IPS-15b (cell line): ENCODE data around the gene TLE1.
A peak's percentile ranks its signal among the peaks of the same experiment; 100 is the strongest.
"Not testable (repeated sequence)": the region's sequence is repeated elsewhere in the genome, so short reads cannot be mapped to it uniquely, and the experiment has no call there.

Experiments
- H3K27me3 ChIP-seq: one replicate; pipeline ENCODE4 v1.6.1; 2013; ENCODE audit warnings: low read length; ENCODE audit not compliant: control insufficient read depth, insufficient read depth
- H3K36me3 ChIP-seq: one replicate; pipeline ENCODE4 v1.6.1; 2013; ENCODE audit warnings: low read length; ENCODE audit not compliant: control insufficient read depth, insufficient read depth
- H3K4me1 ChIP-seq: one replicate; pipeline ENCODE4 v1.6.1; 2013; ENCODE audit warnings: mild to moderate bottlenecking, low read length; ENCODE audit not compliant: control insufficient read depth, insufficient read depth
- H3K4me3 ChIP-seq: one replicate; pipeline ENCODE4 v1.5.1; 2013; ENCODE audit warnings: low read depth, low read length
- H3K9ac ChIP-seq: one replicate; pipeline ENCODE4 v1.6.1; 2013; ENCODE audit warnings: low read depth, mild to moderate bottlenecking, low read length
- H3K9me3 ChIP-seq: one replicate; pipeline ENCODE4 v1.6.1; 2013; ENCODE audit warnings: mild to moderate bottlenecking, low read length; ENCODE audit not compliant: control insufficient read depth, insufficient read depth

Gene TLE1

DNA sequence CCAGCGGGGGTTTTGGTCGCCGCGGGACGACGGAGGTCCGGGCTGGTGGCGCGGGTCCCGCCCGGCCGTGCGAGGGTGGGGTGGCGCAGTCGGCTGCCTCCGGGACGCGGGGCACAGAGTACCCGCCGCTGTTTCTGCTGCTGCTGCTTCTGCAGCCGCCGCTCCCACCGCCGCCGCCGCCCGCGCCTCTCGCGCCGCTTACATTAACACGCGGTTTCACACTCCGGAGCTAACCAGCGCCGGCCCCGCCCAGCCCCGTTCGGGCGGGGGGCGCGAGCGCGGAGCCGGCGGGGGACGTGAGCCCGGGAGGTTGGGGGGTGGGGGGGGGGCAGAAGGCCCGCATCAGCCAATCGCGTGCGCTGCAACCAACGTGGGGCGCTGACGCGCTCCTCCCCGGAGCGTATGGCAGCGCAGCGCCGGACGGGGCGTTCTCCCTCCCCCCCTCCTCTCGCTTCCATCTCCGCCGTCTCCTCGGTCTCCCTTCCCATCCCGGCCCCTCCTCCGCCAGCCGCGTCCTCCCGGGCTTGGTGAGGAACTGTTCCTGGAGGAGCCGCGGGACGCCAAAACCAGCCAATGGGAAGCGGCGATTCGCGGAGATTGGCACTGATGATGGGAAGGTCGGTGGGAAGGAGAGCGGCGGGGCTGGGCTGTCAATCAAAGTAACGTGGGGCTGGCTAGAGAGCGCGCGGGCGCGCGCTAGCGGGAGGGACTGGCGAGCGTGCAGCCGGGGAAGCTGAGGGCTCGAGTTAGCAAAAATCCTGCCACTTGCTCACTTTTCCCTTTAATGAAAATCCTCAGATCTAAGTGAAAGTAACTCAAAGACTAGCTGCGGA lies at the start of gene TLE1:
TSS of gene TLE1 (minus strand) at position 205 of the 833 bp plus-strand sequence. CDS start 1,307 bp downstream, outside the sequence.
- Histone ChIP-seq H3K9ac (peak within 1 kb of the TSS; percentile 85), H3K9me3 (no peaks in the 10 kb centered on the region), H3K36me3 (peaks cover 6% of the 10 kb centered on the region), H3K4me1 (peaks cover 21% of the 10 kb centered on the region), H3K4me3 (peak within 1 kb of the TSS; percentile 76), H3K27me3 (peaks cover 10% of the 10 kb centered on the region)

DNA sequence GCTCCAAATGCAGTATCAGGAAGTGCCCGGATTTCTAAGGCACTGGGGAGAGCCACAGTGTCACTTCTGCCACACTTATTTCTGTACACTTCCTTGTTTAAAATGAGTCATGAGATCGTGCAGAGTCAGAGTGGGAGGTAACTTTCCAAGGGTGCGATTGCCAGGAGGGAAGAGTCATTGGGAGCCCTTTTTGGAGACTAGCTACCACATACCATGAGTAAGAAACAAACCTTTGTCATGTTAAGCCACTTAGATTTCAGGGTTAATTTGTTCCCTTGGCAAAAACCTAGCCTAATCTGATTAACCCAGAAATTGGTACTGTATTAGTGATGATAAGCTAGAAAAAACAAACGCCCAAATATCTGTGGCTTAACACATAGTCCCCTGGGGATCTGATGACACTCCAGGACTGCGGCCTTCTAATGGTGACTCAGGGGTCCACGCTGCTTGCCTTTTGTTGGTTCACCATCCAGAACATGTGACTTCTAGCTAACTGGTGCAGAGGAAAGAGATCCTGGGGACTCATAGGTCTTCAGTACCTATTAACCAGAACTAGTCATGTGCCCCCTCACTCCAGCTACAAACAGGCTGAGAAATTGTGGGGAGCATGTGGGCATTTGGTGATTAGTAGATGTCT lies 48.6 kb upstream of the TLE1 start:
- Histone ChIP-seq H3K36me3 (no peaks in the 10 kb centered on the region), H3K9me3 (no peaks in the 10 kb centered on the region), H3K4me3 (no peak overlapping the region), H3K9ac (no peak overlapping the region), H3K4me1 (peaks cover 3% of the 10 kb centered on the region), H3K27me3 (no peaks in the 10 kb centered on the region)

DNA sequence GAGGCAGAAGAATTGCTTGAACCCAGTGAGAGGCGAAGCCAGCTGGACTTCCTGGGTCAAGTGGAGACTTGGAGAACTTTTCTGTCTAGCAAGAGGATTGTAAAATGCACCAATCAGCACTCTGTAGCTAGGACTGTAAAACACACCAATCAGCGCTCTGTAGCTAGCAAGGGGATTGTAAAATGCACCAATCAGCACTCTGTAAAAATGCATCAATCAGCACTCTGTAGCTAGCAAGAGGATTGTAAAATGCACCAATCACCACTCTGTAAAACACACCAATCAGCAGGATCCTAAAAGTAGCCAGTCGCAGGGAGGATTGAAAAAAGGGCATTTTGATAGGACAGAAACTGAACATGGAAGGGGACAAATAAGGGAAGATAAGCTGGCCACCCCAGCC lies 41.2 kb upstream of the TLE1 start:
- H3K27me3 ChIP-seq, H3K9me3 ChIP-seq, H3K4me1 ChIP-seq, H3K4me3 ChIP-seq, H3K36me3 ChIP-seq, H3K9ac ChIP-seq: not testable (repeated sequence)

DNA sequence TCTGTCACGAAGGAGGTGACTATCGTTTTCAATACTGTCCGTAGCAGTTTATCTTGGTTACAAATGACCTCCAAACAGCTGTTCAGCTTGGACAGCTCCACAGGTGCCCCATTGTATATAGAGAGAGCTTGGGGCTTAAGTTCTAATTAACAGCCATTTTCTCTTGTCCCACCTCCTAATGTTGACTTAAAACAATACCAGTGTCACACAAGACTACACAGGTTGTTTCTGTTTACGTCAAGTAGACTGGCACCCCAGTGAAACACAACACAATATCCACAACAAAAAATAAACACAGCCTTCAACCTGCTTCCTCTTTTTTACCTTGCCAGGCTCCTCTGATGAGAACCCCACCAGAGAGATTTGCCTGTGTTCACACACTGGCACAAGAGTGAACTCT lies 39.8 kb upstream of the TLE1 start:
- Histone ChIP-seq H3K9me3 (no peaks in the 10 kb centered on the region), H3K27me3 (no peaks in the 10 kb centered on the region), H3K36me3 (no peaks in the 10 kb centered on the region), H3K4me3 (no peak overlapping the region), H3K9ac (no peak overlapping the region), H3K4me1 (no peaks in the 10 kb centered on the region)

DNA sequence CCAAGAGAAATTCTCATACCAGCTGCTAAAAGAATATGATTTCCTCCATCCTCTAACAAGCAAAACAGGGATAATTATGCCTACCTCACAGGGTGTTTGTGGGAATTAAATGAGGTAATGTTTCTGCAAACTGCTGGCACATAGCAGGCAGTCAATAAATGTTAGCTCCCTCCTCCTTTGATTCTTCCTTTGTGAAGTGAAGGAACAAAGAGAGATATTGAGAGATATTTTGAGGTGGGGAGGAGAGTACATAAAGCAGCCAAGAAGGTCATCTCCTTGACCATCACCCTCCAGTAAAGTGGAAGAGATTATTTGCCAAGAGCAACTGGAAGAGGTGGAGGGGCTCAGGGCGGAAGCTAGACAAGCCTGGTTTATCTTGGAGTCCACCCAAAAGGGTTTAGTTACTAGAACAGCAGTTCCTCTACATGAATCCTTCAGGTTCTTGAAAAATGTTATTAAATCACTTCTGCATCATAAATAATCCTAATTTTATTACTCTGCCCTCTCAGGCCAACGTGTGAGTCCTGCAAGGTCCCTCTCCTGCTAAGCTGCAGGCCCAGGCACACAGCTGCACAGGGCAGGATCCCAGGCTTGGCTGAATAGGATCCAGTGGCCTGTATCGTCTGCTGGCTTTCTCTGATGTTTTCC lies 35.0 kb upstream of the TLE1 start:
- Histone ChIP-seq H3K4me1 (peaks cover 4% of the 10 kb centered on the region), H3K27me3 (no peaks in the 10 kb centered on the region)

DNA sequence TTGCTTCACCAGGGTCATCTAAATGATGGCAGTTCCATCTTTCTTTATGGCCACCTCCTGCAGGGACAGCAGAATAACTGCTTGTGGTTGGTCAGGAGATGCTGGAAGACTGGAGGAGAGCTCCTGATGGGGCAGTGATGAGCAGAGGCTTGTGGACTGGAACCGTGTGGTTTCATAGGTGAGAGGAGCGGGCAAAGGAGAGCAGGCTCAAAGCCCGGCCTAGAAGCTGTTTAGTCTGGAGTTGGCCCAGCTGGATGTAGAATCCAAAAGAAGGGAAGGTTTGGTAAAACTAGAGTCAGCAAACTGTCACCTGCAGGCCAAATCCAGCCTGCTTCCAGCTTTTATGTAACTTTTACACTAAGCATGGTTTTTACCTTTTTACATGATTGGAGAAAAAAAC lies 32.9 kb upstream of the TLE1 start:
- H3K9ac ChIP-seq: no peak overlapping the region
- H3K9me3 ChIP-seq: no peaks in the 10 kb centered on the region
- no peaks in the 10 kb centered on the region for H3K36me3 ChIP-seq
- H3K4me1 ChIP-seq: peaks cover 16% of the 10 kb centered on the region
- no peak overlapping the region for H3K4me3 ChIP-seq
- H3K27me3 ChIP-seq: no peaks in the 10 kb centered on the region

More for the DNA sequence above, 35.0 kb upstream of the TLE1 start:
- no peaks in the 10 kb centered on the region for H3K9me3 ChIP-seq
- no peaks in the 10 kb centered on the region for H3K36me3 ChIP-seq
- H3K9ac ChIP-seq: no peak overlapping the region
- H3K4me3 ChIP-seq: no peak overlapping the region

DNA sequence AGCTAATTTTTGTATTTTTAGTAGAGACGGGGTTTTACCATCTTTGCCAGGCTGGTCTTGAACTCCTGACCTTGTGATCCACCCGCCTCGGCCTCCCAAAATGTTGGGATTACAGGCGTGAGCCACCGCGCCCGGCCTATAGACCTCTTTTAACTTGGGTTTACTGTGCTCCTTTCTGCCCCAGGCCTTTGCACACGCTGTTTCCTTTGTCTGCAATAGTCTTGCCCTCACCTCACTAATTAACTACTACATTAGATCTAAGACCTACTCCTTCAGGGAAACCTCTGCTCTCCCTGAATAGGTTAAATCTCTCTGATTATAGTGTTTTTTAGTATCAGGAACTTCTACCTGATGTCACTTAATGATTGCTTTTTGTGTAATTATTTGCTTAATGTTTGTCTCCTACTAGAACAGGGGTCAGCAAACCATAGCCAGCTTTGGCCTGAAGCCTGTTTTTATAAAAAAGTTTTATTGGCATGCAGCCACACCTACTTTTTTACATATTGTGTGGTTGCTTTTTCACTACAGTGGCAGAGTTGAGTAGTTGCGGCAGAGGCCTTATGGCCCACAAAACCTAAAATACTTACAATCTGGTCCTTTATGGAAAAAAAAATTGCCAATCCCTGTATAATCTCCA lies 31.2 kb upstream of the TLE1 start:
- Histone ChIP-seq H3K4me1 (peaks cover 21% of the 10 kb centered on the region), H3K9me3 (no peaks in the 10 kb centered on the region), H3K27me3 (no peaks in the 10 kb centered on the region), H3K9ac (no peak overlapping the region), H3K36me3 (no peaks in the 10 kb centered on the region), H3K4me3 (no peak overlapping the region)

DNA sequence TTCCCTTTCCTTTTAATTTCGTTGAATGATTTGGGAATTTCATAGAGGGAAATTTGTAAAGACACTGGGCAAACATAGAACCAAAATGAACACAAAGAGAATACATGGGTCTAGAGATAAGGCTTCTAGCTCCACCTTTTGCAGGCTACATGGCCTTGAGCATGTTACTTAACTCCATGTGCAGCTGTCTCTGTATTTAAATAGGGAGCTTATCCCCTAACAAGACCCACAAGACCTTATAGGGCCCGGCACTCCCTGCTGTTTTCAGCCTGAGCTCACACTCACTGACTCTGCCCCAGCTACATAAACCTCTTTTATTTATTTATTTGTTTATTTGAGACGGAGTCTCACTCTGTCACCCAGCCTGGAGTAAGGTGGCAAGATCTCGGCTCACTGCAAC lies 30.6 kb upstream of the TLE1 start:
- no peak overlapping the region for H3K4me3 ChIP-seq
- H3K36me3 ChIP-seq: no peaks in the 10 kb centered on the region
- no peaks in the 10 kb centered on the region for H3K27me3 ChIP-seq
- peaks cover 21% of the 10 kb centered on the region for H3K4me1 ChIP-seq
- H3K9ac ChIP-seq: no peak overlapping the region
- no peaks in the 10 kb centered on the region for H3K9me3 ChIP-seq

DNA sequence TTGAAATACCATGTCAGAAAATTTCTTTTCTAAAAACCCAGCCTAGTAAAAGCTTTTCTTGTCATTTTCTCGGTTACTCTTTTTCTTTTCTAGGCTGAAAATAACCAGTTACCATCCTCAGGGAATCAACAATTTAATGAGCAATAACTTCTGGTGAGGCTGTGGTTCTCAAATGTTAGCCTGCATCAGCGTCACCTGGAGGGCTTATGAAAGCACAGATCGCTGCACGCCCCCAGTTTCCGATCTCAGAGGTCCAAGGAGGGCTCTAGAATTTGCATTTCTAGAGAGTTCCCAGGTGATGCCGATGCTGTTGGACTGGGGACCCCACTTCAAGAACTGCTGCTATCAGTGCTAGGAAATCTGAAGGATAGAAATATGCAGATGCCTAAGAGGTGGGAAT lies 28.9 kb upstream of the TLE1 start:
- Histone ChIP-seq H3K36me3 (no peaks in the 10 kb centered on the region), H3K27me3 (no peaks in the 10 kb centered on the region), H3K4me3 (no peak overlapping the region), H3K9me3 (no peaks in the 10 kb centered on the region), H3K9ac (no peak overlapping the region), H3K4me1 (peaks cover 19% of the 10 kb centered on the region)

DNA sequence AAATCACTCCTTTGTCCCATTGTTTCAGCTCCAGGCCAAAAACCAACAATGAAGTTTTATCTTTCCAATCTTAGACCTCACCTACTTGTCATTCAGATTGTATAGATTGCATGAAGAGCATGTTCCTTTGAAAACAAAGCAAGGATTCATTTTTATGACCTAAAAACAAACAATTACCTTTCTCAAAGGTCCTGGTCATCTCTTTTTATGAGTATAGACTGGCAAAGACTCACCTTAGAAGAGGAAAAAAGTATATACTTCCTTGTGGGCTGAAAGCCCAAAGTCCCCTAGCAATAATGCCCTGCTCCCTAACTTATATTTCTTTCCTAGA lies 28.4 kb upstream of the TLE1 start:
- no peaks in the 10 kb centered on the region for H3K9me3 ChIP-seq
- H3K36me3 ChIP-seq: no peaks in the 10 kb centered on the region
- no peaks in the 10 kb centered on the region for H3K27me3 ChIP-seq
- peaks cover 17% of the 10 kb centered on the region for H3K4me1 ChIP-seq
- no peak overlapping the region for H3K9ac ChIP-seq
- no peak overlapping the region for H3K4me3 ChIP-seq

DNA sequence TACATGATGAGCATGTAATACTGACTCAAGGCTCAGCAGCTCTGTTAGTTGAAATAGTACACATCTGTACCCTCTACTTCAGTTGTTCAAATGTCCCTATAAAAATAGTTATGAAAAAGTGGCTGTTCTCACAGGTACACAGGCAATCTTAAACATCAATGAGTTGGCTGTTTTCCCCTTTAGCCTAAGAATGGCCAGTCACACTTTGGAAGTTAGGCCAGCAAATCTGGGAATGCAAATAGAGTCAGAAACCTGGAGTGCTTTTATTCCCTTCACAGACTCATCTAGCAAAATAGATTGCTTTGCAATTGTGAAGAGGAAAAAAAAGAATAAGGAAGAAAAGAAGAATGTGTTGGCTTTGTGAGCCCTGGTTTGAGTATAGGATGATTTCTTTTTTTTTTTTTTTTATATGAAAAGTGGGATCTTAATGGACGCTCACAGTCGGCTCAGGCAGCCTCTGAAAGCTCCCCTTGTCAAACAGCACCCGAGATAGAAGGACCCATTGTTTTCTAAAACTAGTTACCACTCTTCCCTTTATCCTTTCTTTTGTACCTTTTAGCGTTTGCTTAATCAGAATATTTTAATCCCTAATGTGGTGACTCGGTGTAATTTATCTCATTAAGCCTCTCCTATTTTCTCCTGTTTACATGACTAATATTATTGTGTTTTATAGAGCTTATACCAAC lies 27.9 kb upstream of the TLE1 start:
- H3K27me3 ChIP-seq: no peaks in the 10 kb centered on the region
- H3K9me3 ChIP-seq: no peaks in the 10 kb centered on the region
- no peak overlapping the region for H3K4me3 ChIP-seq
- no peak overlapping the region for H3K9ac ChIP-seq
- H3K4me1 ChIP-seq: peaks cover 17% of the 10 kb centered on the region
- H3K36me3 ChIP-seq: no peaks in the 10 kb centered on the region
